Measurements from ENCODE around the gene SH3PXD2A.

DNA sequence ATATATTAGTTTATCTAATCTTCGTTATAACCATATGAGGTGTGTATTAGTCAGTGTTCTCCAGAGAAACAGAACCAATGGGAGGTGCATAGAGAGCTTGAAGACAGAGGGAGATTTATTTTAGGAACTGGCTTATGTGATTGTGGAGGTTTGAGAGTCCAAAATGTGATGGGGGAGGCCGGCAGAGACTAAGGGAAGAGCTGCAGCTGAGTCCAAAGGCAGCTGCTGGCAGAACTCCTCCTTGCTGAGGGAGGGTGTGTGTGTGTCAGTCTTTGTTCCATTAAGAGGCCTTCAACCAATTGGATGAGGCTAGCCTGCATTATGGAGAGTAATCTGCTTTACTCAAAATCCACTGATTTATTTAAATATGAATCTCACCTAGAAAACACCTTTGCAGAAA, 165.1 kb downstream of the SH3PXD2A start:
- TF ChIP-seq, protein P1, sequence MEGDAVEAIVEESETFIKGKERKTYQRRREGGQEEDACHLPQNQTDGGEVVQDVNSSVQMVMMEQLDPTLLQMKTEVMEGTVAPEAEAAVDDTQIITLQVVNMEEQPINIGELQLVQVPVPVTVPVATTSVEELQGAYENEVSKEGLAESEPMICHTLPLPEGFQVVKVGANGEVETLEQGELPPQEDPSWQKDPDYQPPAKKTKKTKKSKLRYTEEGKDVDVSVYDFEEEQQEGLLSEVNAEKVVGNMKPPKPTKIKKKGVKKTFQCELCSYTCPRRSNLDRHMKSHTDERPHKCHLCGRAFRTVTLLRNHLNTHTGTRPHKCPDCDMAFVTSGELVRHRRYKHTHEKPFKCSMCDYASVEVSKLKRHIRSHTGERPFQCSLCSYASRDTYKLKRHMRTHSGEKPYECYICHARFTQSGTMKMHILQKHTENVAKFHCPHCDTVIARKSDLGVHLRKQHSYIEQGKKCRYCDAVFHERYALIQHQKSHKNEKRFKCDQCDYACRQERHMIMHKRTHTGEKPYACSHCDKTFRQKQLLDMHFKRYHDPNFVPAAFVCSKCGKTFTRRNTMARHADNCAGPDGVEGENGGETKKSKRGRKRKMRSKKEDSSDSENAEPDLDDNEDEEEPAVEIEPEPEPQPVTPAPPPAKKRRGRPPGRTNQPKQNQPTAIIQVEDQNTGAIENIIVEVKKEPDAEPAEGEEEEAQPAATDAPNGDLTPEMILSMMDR (IDR thresholded peaks at IDR 0.05): no peak
- no peak for TF ChIP-seq POLR2AphosphoS5 (IDR thresholded peaks at IDR 0.05; ENCODE audit: insufficient read depth in 1 of 2, low read depth in 1 of 2)
- no peak for TF ChIP-seq POLR2A (IDR thresholded peaks at IDR 0.05)
